Suprapubic skin (tissue), 4 donors: ENCODE measurements around the gene TMEM100. TPM values are rescaled to one million over a fixed set of nuclear protein-coding genes. Genes with fewer than 3 reads are reported as not detected.

Source experiments
- DNase-seq, 2 donors: peaks; one replicate each; pipeline ENCODE4 v3.0.0-alpha.2; 2019; ENCODE audit warnings: low spot score in 2 of 2
- H3K27ac ChIP-seq: fragments of 200-600 bp; sonication (generic); one replicate; pipeline ENCODE4 v1.5.1; 2019
- H3K27me3 ChIP-seq: fragments of 200-600 bp; sonication (generic); one replicate; pipeline ENCODE4 v1.5.1; 2019
- H3K36me3 ChIP-seq: fragments of 200-600 bp; sonication (generic); one replicate; pipeline ENCODE4 v1.5.1; 2019
- H3K4me1 ChIP-seq: fragments of 200-600 bp; sonication (generic); one replicate; pipeline ENCODE4 v1.5.1; 2019
- H3K4me3 ChIP-seq: fragments of 200-600 bp; sonication (generic); one replicate; pipeline ENCODE4 v1.5.1; 2019; ENCODE audit warnings: mild to moderate bottlenecking
- H3K9me3 ChIP-seq: fragments of 200-600 bp; sonication (generic); one replicate; pipeline ENCODE4 v1.5.1; 2019
- EP300 ChIP-seq: sonication (generic); formaldehyde crosslinking; IDR thresholded peaks from one replicate; pipeline ENCODE4 v1.6.1; 2017; ENCODE audit warnings: antibody characterized with exemption
- POLR2A ChIP-seq, 2 donors: fragments of 450-650 bp; IDR thresholded peaks; one replicate each; pipeline ENCODE4 v1.6.1; 2017; ENCODE audit warnings: antibody characterized with exemption in 2 of 2, mild to moderate bottlenecking in 2 of 2, moderate library complexity in 2 of 2
- POLR2AphosphoS5 ChIP-seq, 3 donors: sonication (generic); formaldehyde crosslinking; IDR thresholded peaks; one replicate each; pipeline ENCODE4 v1.6.1; 2017; ENCODE audit warnings: antibody characterized with exemption in 3 of 3
- WGBS: methylation state at CpG from one replicate; pipeline ENCODE4 v1.1.5; 2018; 5-methylcytosine and 5-hydroxymethylcytosine counted together
- total RNA-seq, 4 donors: library from RNA; depleted of rRNA; stranded (reverse); fragments of >200 nt; gene quantifications; one replicate each; pipeline ENCODE4 v1.1.0, GENCODE V29; 2016
- TF ChIP-seq, protein P1 (sequence below), 2 donors: fragments of 200-600 bp in 1 of 2; fragments of 450-650 bp in 1 of 2; sonication (generic) in 1 of 2; IDR thresholded peaks; one replicate each; pipeline ENCODE4 v1.5.1; 2016 to 2019; ENCODE audit warnings: antibody characterized with exemption in 2 of 2, mild to moderate bottlenecking in 1 of 2, moderate library complexity in 1 of 2

TMEM100 gene
- total RNA-seq, 4 donors from 2014 or later, result 1.7 to 2.9 (median 2.4) TPM

DNA sequence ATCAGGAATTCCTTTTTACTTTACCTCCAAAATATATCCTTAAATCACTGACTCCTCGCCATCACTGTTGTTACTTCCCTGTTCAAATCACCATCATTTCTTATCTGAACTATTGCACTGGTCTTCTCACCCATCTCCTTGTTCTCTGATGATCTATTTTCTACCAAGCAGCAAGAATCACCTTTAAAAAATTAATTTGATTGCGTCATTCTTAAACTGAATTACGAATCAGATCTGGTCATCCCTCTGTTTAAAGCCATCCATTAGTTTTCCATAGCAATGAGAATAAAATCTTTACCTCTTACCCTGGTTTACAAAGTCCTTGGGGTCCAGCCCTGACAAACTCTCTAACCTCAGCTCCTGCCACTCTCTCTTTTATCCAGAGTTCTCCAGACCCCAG, 42.8 kb upstream of the TMEM100 start:
- TF ChIP-seq POLR2AphosphoS5 (IDR thresholded peaks at IDR 0.05), result no peak
- H3K4me1 ChIP-seq, result peaks cover 26% of the 10 kb centered on the region
- H3K27ac ChIP-seq, result no peak overlapping the region
- peaks cover 5% of the 10 kb centered on the region for H3K36me3 ChIP-seq
- no peak overlapping the region for H3K4me3 ChIP-seq
- 93% methylated on average over 3 of the region's 3 CpGs for whole genome bisulfite sequencing
- no peaks in the 10 kb centered on the region for H3K9me3 ChIP-seq
- no peak for DNase-seq
- H3K27me3 ChIP-seq, result no peaks in the 10 kb centered on the region

- 83% methylated on average over 4 of the region's 4 CpGs for WGBS
- H3K9me3 ChIP-seq, result no peaks in the 10 kb centered on the region
- peaks cover 19% of the 10 kb centered on the region for H3K4me1 ChIP-seq
- H3K27me3 ChIP-seq, result no peaks in the 10 kb centered on the region
- H3K27ac ChIP-seq, result peak overlapping the region; percentile 60
- no peak for DNase-seq
- H3K4me3 ChIP-seq, result no peak overlapping the region
- peaks cover 5% of the 10 kb centered on the region for H3K36me3 ChIP-seq
- TF ChIP-seq, protein P1, sequence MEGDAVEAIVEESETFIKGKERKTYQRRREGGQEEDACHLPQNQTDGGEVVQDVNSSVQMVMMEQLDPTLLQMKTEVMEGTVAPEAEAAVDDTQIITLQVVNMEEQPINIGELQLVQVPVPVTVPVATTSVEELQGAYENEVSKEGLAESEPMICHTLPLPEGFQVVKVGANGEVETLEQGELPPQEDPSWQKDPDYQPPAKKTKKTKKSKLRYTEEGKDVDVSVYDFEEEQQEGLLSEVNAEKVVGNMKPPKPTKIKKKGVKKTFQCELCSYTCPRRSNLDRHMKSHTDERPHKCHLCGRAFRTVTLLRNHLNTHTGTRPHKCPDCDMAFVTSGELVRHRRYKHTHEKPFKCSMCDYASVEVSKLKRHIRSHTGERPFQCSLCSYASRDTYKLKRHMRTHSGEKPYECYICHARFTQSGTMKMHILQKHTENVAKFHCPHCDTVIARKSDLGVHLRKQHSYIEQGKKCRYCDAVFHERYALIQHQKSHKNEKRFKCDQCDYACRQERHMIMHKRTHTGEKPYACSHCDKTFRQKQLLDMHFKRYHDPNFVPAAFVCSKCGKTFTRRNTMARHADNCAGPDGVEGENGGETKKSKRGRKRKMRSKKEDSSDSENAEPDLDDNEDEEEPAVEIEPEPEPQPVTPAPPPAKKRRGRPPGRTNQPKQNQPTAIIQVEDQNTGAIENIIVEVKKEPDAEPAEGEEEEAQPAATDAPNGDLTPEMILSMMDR (IDR thresholded peaks at IDR 0.05), result no peak
- TF ChIP-seq POLR2AphosphoS5 (IDR thresholded peaks at IDR 0.05) (no peak), EP300 (no peak)
These were observed 41.9 kb upstream of the TMEM100 start for GRCh38 chr17:55764610-55765009.

GRCh38 chr17:55763856-55764255, 41.2 kb upstream of the TMEM100 start:
- DNase-seq, result no peak
- Histone ChIP-seq H3K27me3 (no peaks in the 10 kb centered on the region), H3K4me3 (no peak overlapping the region), H3K9me3 (no peaks in the 10 kb centered on the region), H3K4me1 (peaks cover 14% of the 10 kb centered on the region), H3K36me3 (no peaks in the 10 kb centered on the region), H3K27ac (peak overlapping the region; percentile 18)
- no peak for TF ChIP-seq POLR2A (IDR thresholded peaks at IDR 0.05)
- TF ChIP-seq, protein P1 (IDR thresholded peaks at IDR 0.05), result no peak
- no peak for TF ChIP-seq POLR2AphosphoS5 (IDR thresholded peaks at IDR 0.05)
- TF ChIP-seq EP300, result no peak
- WGBS, result 61% methylated on average over 6 of the region's 6 CpGs

DNA sequence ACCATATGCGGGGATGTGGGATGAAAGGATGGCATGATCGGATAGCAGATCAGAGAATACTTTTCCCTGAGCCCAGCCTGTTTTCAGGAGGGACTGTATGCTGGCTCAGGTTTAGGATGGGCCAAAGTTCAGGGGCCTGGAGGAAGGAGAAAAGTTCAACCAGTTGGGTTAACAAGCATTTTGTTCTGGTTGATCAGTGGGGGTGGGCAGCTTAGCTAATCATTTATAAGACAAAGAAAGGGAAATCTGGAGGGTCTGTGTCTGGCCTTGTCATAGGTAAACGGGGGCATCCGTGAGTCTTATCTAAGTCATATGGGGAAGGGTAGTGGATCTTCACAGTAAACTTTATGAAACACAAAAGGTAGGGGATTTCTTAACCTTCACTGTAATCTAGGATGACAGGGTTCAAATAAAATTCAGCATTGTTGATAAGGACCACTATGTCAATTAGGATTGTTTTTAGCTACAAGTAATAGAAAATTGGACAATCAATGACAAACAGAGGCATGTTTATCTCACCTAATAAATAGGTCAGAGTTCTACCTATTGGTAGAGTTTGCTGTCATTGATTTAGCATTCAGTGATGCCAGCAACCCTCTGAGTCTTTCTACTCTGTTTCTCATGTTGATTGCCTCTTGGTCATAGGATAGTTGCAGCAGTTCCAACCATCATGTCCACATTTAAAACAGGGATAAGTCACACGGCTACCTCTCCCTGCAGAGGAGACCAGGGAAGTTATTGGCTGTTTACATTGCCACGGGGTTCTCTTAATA, 39.6 kb upstream of the TMEM100 start:
- Histone ChIP-seq H3K36me3 (no peaks in the 10 kb centered on the region), H3K27me3 (no peaks in the 10 kb centered on the region), H3K27ac (no peak overlapping the region), H3K4me1 (peaks cover 18% of the 10 kb centered on the region), H3K9me3 (no peaks in the 10 kb centered on the region), H3K4me3 (no peak overlapping the region)
- no peak for DNase-seq
- 97% methylated on average over 6 of the region's 6 CpGs for WGBS
- TF ChIP-seq POLR2AphosphoS5 (IDR thresholded peaks at IDR 0.05) (no peak), EP300 (no peak), POLR2A (IDR thresholded peaks at IDR 0.05) (no peak)
- TF ChIP-seq, protein P1 (IDR thresholded peaks at IDR 0.05), result no peak

DNA sequence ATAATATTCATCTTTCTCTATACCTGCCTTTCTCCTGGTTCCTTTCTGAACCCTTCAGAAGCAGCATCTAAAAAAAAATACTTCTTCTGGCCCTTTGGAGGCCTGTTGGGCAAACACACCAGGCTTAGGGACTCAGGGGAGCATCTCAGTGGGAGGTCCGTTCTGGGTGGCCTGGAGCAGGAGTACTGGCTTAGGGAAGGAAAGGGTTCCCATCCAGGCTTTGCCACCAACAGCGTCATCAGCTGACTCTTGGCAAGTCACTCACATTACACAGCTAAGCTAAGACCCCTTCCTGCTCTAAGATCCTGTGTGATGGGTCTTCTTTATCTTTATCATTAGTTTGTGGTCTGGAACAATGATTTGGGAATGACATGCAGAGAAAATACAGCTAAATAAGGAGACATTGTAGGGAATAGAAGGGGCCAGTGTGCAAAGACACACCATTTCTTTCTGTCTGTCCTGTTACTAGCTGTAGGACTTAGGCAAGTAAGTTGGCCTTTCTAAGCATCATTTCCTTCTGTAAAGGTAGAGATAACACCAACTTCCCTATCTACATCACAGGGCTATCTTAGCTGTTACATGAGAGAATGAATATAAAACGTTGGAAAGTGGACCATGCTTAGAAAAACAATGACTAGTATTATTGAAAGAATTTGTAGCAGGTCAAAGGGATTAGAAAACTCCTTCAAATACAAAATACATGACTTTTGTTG, 38.1 kb upstream of the TMEM100 start:
- H3K27ac ChIP-seq, result no peak overlapping the region
- H3K27me3 ChIP-seq, result no peaks in the 10 kb centered on the region
- 67% methylated on average over 3 of the region's 3 CpGs for WGBS
- H3K9me3 ChIP-seq, result no peaks in the 10 kb centered on the region
- TF ChIP-seq POLR2AphosphoS5 (IDR thresholded peaks at IDR 0.05), result no peak
- no peak for TF ChIP-seq EP300
- no peak for TF ChIP-seq POLR2A (IDR thresholded peaks at IDR 0.05)
- TF ChIP-seq, protein P1 (IDR thresholded peaks at IDR 0.05), result no peak
- no peak for DNase-seq
- peaks cover 18% of the 10 kb centered on the region for H3K4me1 ChIP-seq
- H3K4me3 ChIP-seq, result no peak overlapping the region
- no peaks in the 10 kb centered on the region for H3K36me3 ChIP-seq
